H9 (cell line): ENCODE results near the gene ITPR3. TPM values are rescaled to one million over a fixed set of nuclear protein-coding genes. Genes with fewer than 3 reads are reported as not detected.

Source experiments
- DNase-seq: peaks from one replicate; pipeline ENCODE4 v3.0.0-alpha.2; 2017
- H2AFZ ChIP-seq: one replicate; pipeline ENCODE4 v1.6.1; 2013; ENCODE audit warnings: mild to moderate bottlenecking, low read length, control low read depth, moderate library complexity
- H2AK5ac ChIP-seq: 2 replicates; pipeline ENCODE4 v1.6.1; 2013; ENCODE audit warnings: low read length, control low read depth, mixed read lengths; ENCODE audit not compliant: insufficient read length
- H2BK120ac ChIP-seq: one replicate; pipeline ENCODE4 v1.6.1; 2013; ENCODE audit warnings: low read depth, mild to moderate bottlenecking, low read length, control low read depth, inconsistent platforms; ENCODE audit not compliant: poor library complexity, severe bottlenecking
- H2BK12ac ChIP-seq: 2 replicates; pipeline ENCODE4 v1.6.1; 2013; ENCODE audit warnings: low read length, control low read depth, mixed read lengths, low read depth; ENCODE audit not compliant: insufficient read length
- H2BK15ac ChIP-seq: 2 replicates; pipeline ENCODE4 v1.6.1; 2013; ENCODE audit warnings: low read depth, low read length, control low read depth
- H2BK20ac ChIP-seq: one replicate; pipeline ENCODE4 v1.6.1; 2013; ENCODE audit warnings: low read depth, mild to moderate bottlenecking, low read length, control low read depth, inconsistent platforms; ENCODE audit not compliant: poor library complexity, severe bottlenecking
- H2BK5ac ChIP-seq: 2 replicates; pipeline ENCODE4 v1.6.1; 2013; ENCODE audit warnings: low read length, control low read depth, mixed read lengths; ENCODE audit not compliant: insufficient read length
- H3K14ac ChIP-seq: 2 replicates; pipeline ENCODE4 v1.6.1; 2013; ENCODE audit warnings: low read length, control low read depth; ENCODE audit not compliant: insufficient read depth
- H3K18ac ChIP-seq: 2 replicates; pipeline ENCODE4 v1.6.1; 2013; ENCODE audit warnings: low read depth, mild to moderate bottlenecking, mixed read lengths, low read length, control low read depth; ENCODE audit not compliant: insufficient read length
- H3K23ac ChIP-seq: 2 replicates; pipeline ENCODE4 v1.6.1; 2013; ENCODE audit warnings: low read length, control low read depth, mixed read lengths, low read depth; ENCODE audit not compliant: insufficient read length
- H3K23me2 ChIP-seq: 2 replicates; pipeline ENCODE4 v1.6.1; 2013; ENCODE audit warnings: low read depth, mild to moderate bottlenecking, mixed read lengths, low read length, control low read depth; ENCODE audit not compliant: insufficient read length, poor library complexity, severe bottlenecking
- H3K27ac ChIP-seq: 2 replicates; pipeline ENCODE4 v1.5.1; 2013; ENCODE audit warnings: low read length, control low read depth, mixed read lengths, low read depth; ENCODE audit not compliant: insufficient read length
- H3K27me3 ChIP-seq: 2 replicates; pipeline ENCODE4 v1.6.1; 2013; ENCODE audit warnings: low read length, control low read depth, inconsistent platforms; ENCODE audit not compliant: insufficient read depth
- H3K4ac ChIP-seq: 2 replicates; pipeline ENCODE4 v1.6.1; 2013; ENCODE audit warnings: low read depth, mild to moderate bottlenecking, control low read depth, inconsistent platforms, low read length, moderate library complexity
- H3K4me1 ChIP-seq: 2 replicates; pipeline ENCODE4 v1.6.1; 2013; ENCODE audit warnings: low read length, control low read depth, inconsistent platforms; ENCODE audit not compliant: insufficient read depth
- H3K4me2 ChIP-seq: 2 replicates; pipeline ENCODE4 v1.6.1; 2013; ENCODE audit warnings: low read length, control low read depth, mixed read lengths; ENCODE audit not compliant: insufficient read length, insufficient read depth
- H3K56ac ChIP-seq: 2 replicates; pipeline ENCODE4 v1.6.1; 2013; ENCODE audit warnings: low read depth, mild to moderate bottlenecking, mixed read lengths, low read length, control low read depth; ENCODE audit not compliant: insufficient read length
- H3K79me1 ChIP-seq: 2 replicates; pipeline ENCODE4 v1.6.1; 2013; ENCODE audit warnings: low read depth, mild to moderate bottlenecking, moderate library complexity, low read length, control low read depth, inconsistent platforms; ENCODE audit not compliant: insufficient read depth, poor library complexity, severe bottlenecking
- H3K79me2 ChIP-seq: 2 replicates; pipeline ENCODE4 v1.6.1; 2013; ENCODE audit warnings: low read length, control low read depth, inconsistent platforms; ENCODE audit not compliant: insufficient read depth
- H3K9ac ChIP-seq: 2 replicates; pipeline ENCODE4 v1.6.1; 2013; ENCODE audit warnings: low read length, control low read depth, mixed read lengths; ENCODE audit not compliant: insufficient read length; ENCODE audit errors: extremely low read depth
- H3K9me3 ChIP-seq: one replicate; pipeline ENCODE4 v1.6.1; 2013; ENCODE audit warnings: low read depth, low read length, inconsistent platforms; ENCODE audit not compliant: control insufficient read depth
- H3T11ph ChIP-seq: one replicate; pipeline ENCODE4 v1.6.1; 2013; ENCODE audit warnings: mild to moderate bottlenecking, low read length, control low read depth, inconsistent platforms
- H4K20me1 ChIP-seq: one replicate; pipeline ENCODE4 v1.6.1; 2013; ENCODE audit not compliant: control insufficient read depth, insufficient read length, insufficient read depth
- H4K5ac ChIP-seq: 2 replicates; pipeline ENCODE4 v1.6.1; 2013; ENCODE audit warnings: low read depth, mild to moderate bottlenecking, mixed read lengths, low read length, control low read depth; ENCODE audit not compliant: insufficient read length
- H4K8ac ChIP-seq: replicated peaks from 2 replicates; pipeline ENCODE4 v1.6.1; 2013; ENCODE audit warnings: low read length, control low read depth, mixed read lengths, low read depth; ENCODE audit not compliant: insufficient read length
- H4K91ac ChIP-seq: 2 replicates; pipeline ENCODE4 v1.6.1; 2013; ENCODE audit warnings: low read depth, mild to moderate bottlenecking, moderate library complexity, mixed read lengths, low read length, control low read depth; ENCODE audit not compliant: insufficient read length
- H3K27ac Mint-ChIP-seq, 3 experiments: 2 replicates in 2 of 3; 3 replicates in 1 of 3; pipeline ENCODE4 v1.8.0; 2020 to 2021; ENCODE audit warnings: mixed read lengths in 3 of 3, mild to moderate bottlenecking in 1 of 3, moderate library complexity in 1 of 3
- H3K27me3 Mint-ChIP-seq: 2 replicates; pipeline ENCODE4 v1.8.0; 2021; ENCODE audit warnings: low read depth, mild to moderate bottlenecking, moderate library complexity, mixed read lengths
- H3K36me3 Mint-ChIP-seq, 3 experiments: 2 replicates in 2 of 3; 3 replicates in 1 of 3; pipeline ENCODE4 v1.8.0; 2020 to 2021; ENCODE audit warnings: low read depth in 3 of 3, mixed read lengths in 3 of 3; ENCODE audit not compliant: insufficient read depth in 1 of 3
- H3K4me1 Mint-ChIP-seq, 2 experiments: 2 replicates each; pipeline ENCODE4 v1.8.0; 2020; ENCODE audit warnings: mixed read lengths in 2 of 2
- H3K4me3 Mint-ChIP-seq, 2 experiments: 2 replicates in 1 of 2; 3 replicates in 1 of 2; pipeline ENCODE4 v1.8.0; 2020 to 2021; ENCODE audit warnings: mild to moderate bottlenecking in 2 of 2, mixed read lengths in 2 of 2, moderate library complexity in 1 of 2
- H3K9me3 Mint-ChIP-seq, 2 experiments: 2 replicates in 1 of 2; 3 replicates in 1 of 2; pipeline ENCODE4 v1.8.0; 2020; ENCODE audit warnings: mild to moderate bottlenecking in 2 of 2, mixed read lengths in 2 of 2, moderate library complexity in 1 of 2
- WGBS: extraction: QIAGEN DNeasy Blood & Tissue Kit; methylation state at CpG from one replicate; pipeline ENCODE4 v1.1.7; 2013; ENCODE audit warnings: missing lambda C conversion rate, low lambda C conversion rate, mixed read lengths; ENCODE audit not compliant: insufficient read length; ENCODE audit errors: extremely low coverage; 5-methylcytosine and 5-hydroxymethylcytosine counted together
- total RNA-seq: library from RNA; stranded (reverse); gene quantifications from 2 replicates; pipeline ENCODE4 v1.2.1, GENCODE V29; 2021
- TF ChIP-seq, protein P1 (sequence below): fragments of 200-600 bp; sonication (generic); conservative IDR thresholded peaks from 3 replicates; pipeline ENCODE4 v1.8.0; 2021; ENCODE audit warnings: antibody characterized with exemption, mild to moderate bottlenecking

ITPR3 gene
- total RNA-seq, 1 experiment from 2014 or later: 40.3 TPM

DNA sequence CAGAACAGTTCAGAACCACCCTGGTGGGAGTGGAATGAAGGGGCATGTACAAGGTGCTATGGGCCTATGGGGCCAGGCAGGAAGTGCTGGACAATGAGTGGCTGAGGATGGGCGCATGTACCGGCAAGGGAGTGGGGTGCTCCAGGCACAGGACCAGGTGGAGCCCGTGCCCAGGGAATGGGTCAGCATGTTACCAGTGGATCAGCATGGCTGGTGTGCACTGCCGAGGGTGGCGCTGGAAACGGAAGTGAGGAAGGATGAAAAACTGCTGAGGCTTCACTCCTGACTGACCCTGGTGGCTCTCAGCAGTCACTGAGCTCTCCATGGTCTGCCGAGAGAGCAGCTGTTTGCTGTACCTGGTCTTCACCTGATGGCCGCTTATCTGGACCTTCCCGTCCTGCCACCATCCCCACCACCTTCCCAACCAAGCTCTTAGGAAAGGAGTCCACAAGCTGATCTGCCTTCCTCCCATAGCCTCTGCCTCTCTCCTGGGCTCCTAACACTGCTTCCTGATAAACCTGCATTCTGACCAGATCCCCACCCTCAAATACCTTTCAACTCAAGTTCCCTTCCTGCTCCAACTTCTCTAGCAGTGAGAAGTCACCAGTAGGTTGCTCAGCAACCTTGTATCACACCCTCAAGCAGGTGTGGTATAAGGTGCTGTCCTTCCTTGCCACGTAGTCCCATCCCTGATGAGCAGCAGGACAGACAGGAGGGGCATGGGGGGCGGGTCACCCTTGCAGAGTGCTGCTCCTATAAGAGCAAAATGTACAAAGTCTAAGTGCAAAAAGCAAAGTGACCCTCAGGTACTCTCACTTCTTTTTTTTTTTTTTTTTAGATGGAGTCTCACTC is 83.3 kb downstream of the ITPR3 start:
- no peak overlapping the region for H3T11ph ChIP-seq
- H3K79me2 ChIP-seq: no peaks in the 10 kb centered on the region
- no peak overlapping the region for H2AK5ac ChIP-seq
- no peak overlapping the region for H2AFZ ChIP-seq
- peak overlapping the region in 2 of 3 experiments; percentile 8 to 29; a peak in 4 of 7 replicates for H3K27ac Mint-ChIP-seq
- H2BK12ac ChIP-seq: no peak overlapping the region
- peaks cover 34 to 38% of the 10 kb centered on the region in 2 experiments for H3K4me1 Mint-ChIP-seq
- no peak overlapping the region for H3K14ac ChIP-seq
- no peaks in the 10 kb centered on the region for H3K4me1 ChIP-seq
- WGBS: no CpG with 5 or more reads among the region's 11 CpGs
- no peaks in the 10 kb centered on the region for H4K20me1 ChIP-seq
- no peak overlapping the region for H3K56ac ChIP-seq
- no peak overlapping the region for H2BK15ac ChIP-seq
- H4K91ac ChIP-seq: no peak overlapping the region
- no peaks in the 10 kb centered on the region for H3K9me3 ChIP-seq
- DNase-seq: no peak
- no peak overlapping the region for H3K9ac ChIP-seq
- H3K4me2 ChIP-seq: no peak overlapping the region
- no peaks in the 10 kb centered on the region for H3K79me1 ChIP-seq
- no peak overlapping the region for H3K4ac ChIP-seq
- peaks cover 11 to 66% (median 46%) of the 10 kb centered on the region in 3 experiments; a peak in 6 of 7 replicates for H3K36me3 Mint-ChIP-seq
- no peaks in the 10 kb centered on the region for H3K27me3 Mint-ChIP-seq
- H4K8ac ChIP-seq: no peak overlapping the region
- H3K23me2 ChIP-seq: no peaks in the 10 kb centered on the region
- no peak overlapping the region for H3K4me3 Mint-ChIP-seq
- no peak overlapping the region for H2BK5ac ChIP-seq
- no peak overlapping the region for H3K23ac ChIP-seq
- no peaks in the 10 kb centered on the region for H3K9me3 Mint-ChIP-seq
- TF ChIP-seq, protein P1, sequence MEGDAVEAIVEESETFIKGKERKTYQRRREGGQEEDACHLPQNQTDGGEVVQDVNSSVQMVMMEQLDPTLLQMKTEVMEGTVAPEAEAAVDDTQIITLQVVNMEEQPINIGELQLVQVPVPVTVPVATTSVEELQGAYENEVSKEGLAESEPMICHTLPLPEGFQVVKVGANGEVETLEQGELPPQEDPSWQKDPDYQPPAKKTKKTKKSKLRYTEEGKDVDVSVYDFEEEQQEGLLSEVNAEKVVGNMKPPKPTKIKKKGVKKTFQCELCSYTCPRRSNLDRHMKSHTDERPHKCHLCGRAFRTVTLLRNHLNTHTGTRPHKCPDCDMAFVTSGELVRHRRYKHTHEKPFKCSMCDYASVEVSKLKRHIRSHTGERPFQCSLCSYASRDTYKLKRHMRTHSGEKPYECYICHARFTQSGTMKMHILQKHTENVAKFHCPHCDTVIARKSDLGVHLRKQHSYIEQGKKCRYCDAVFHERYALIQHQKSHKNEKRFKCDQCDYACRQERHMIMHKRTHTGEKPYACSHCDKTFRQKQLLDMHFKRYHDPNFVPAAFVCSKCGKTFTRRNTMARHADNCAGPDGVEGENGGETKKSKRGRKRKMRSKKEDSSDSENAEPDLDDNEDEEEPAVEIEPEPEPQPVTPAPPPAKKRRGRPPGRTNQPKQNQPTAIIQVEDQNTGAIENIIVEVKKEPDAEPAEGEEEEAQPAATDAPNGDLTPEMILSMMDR: no peak
- no peak overlapping the region for H2BK120ac ChIP-seq
- no peak overlapping the region for H2BK20ac ChIP-seq
- H4K5ac ChIP-seq: no peak overlapping the region
- no peak overlapping the region for H3K18ac ChIP-seq
- H3K27ac ChIP-seq: no peak overlapping the region
- H3K27me3 ChIP-seq: no peaks in the 10 kb centered on the region
